AG10803 (cell line): ENCODE measurements around the gene TIAM1.
A peak's percentile ranks its signal among the peaks of the same experiment; 100 is the strongest.

Experiments
- DNase-seq: peaks from one replicate; pipeline ENCODE4 v3.0.0; 2010; ENCODE audit warnings: low read depth
- H3K4me3 ChIP-seq: 2 replicates; pipeline ENCODE4 v1.5.1; 2011; ENCODE audit warnings: mild to moderate bottlenecking, low read length, control low read depth
- CTCF ChIP-seq: conservative IDR thresholded peaks from 2 replicates; pipeline ENCODE4 v1.5.1; 2011; ENCODE audit warnings: mild to moderate bottlenecking, low read length, control low read depth, inconsistent platforms

Gene TIAM1

GRCh38 chr21:31135531-31136184 lies 208.4 kb downstream of the TIAM1 start:
- DNase-seq = no peak
- no peak for TF ChIP-seq CTCF
- H3K4me3 ChIP-seq = no peak overlapping the region

- DNase-seq = no peak
- no peak overlapping the region for H3K4me3 ChIP-seq
- no peak for TF ChIP-seq CTCF
These were observed 210.7 kb downstream of the TIAM1 start for GRCh38 chr21:31133243-31133830.

GRCh38 chr21:31132574-31133242 lies 211.4 kb downstream of the TIAM1 start:
- no peak overlapping the region for H3K4me3 ChIP-seq
- DNase-seq = peak; percentile 43
- TF ChIP-seq CTCF = no peak

- no peak for DNase-seq
- H3K4me3 ChIP-seq = no peak overlapping the region
- TF ChIP-seq CTCF = no peak
These were observed 213.2 kb downstream of the TIAM1 start for GRCh38 chr21:31130821-31131220.

GRCh38 chr21:31128234-31128633 lies 215.8 kb downstream of the TIAM1 start:
- no peak overlapping the region for H3K4me3 ChIP-seq
- no peak for TF ChIP-seq CTCF

GRCh38 chr21:31124010-31124409 lies 220.1 kb downstream of the TIAM1 start:
- no peak for TF ChIP-seq CTCF
- no peak overlapping the region for H3K4me3 ChIP-seq
- no peak for DNase-seq

More at GRCh38 chr21:31128234-31128633, 215.8 kb downstream of the TIAM1 start:
- no peak for DNase-seq

GRCh38 chr21:31119199-31119598 lies 224.9 kb downstream of the TIAM1 start:
- no peak for TF ChIP-seq CTCF
- DNase-seq = no peak
- no peak overlapping the region for H3K4me3 ChIP-seq
